Inflammatory macrophage treated with lipopolysaccharide for 1 hour (primary cell): ENCODE data around the gene CACNG7.
"Not testable (repeated sequence)": the region's sequence is repeated elsewhere in the genome, so short reads cannot be mapped to it uniquely, and the experiment has no call there.

Source experiments
- DNase-seq, 2 donors: peaks; one replicate each; pipeline ENCODE4 v3.0.0-alpha.2; 2020 to 2022

CACNG7 gene

GRCh38 chr19:53908935-53909415 is at the start of gene CACNG7:
Gene CACNG7 (plus strand): TSS chr19:53909278. CDS start chr19:53912832, 3,554 bp downstream.
- no peak for DNase-seq

DNA sequence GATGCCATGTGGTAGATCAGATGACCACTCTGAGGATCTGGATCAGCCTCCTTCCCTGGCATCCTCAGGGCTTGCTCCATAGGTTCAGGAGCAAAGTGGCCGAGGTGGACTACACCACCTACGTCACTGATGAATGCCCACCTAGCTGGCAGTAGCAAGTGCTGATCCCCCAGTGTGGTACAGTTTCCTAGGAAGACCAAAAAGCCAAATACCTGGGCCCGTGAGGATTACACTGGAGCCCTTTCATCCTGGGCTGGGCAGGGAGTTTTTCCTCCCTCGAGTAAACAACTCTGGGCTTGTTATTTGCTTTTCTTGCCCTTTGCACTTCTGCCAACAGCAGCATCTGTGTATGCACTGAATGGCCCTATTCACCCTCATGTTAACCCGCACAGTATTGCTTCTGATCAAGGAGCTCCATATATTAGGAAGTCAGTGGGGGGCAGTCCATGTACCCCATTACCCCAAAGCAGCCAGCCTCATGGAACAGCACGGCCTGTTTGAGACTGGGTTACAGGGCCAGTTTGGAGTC is 44.7 kb upstream of the CACNG7 start:
- no peak for DNase-seq

DNA sequence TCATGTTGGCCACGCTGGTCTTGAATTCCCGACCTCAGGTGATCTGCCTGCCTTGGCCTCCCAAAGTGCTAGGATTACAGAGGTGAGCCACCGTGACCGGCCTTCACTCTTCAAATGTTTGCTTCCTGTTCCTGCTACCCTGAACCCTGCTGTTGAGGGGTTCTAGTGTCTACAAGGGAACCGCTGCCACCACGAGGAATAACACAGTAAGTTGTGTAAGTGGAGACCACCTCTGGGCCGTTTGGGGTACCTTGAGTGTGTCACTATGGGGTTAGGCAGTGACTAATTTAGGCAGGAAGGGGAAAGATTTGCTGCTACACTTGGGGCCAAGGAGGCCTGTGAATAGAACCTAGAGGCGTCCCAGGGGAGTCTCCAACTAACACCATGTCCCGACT is 43.6 kb upstream of the CACNG7 start:
- DNase-seq = no peak

- peak; percentile 42 to 52 for DNase-seq
Measured at GRCh38 chr19:53865918-53866864, 42.9 kb upstream of the CACNG7 start.

- DNase-seq = no peak
Measured at GRCh38 chr19:53866865-53867224, 42.2 kb upstream of the CACNG7 start.

DNA sequence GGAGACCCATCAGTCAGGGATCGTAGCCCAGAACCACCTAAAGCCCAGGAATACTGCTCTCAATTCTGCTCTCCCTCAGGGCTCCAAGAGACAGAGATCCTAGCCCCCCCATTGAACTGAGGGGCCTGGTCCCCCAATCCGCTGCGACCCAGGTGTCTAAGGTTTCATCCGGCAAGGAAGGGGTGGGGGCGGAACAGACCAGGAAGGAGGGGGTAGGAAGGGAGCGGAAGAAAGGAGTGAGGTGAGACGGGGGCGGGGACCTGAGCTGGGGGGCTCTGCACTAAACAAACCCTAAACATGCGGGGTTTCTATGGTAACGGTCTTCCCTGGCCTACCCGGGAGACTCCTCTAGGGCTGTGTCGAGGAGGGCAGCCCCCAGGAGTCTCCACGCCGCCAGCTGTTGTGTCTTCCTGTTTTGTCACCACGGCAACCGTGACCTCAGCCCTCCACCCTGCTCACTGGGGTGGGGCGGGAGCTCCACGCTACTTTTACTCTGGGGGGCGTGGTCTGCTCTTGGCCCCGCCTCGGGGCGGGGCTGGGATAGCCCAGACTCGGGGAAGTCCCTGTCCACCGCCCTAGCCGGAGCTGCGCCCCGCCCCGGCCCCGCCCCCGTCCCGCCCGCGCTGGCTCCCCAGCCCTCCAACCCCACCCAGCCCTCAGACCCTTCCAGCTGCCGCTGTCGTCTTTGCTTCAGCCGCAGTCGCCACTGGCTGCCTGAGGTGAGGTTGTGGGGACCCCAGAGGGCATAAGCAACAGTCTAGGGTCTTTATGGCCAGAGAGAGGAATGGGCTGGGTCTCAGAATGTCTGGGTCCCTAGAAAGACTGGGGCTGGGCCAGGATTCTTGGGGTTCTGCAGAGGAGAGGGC is 41.6 kb upstream of the CACNG7 start, which contains the start of gene MYADM:
Gene MYADM (plus strand): TSS at position 659 of the 866 bp plus-strand sequence. CDS start 5,647 bp downstream, outside the sequence.
- DNase-seq = peak; percentile 97 to 100

DNA sequence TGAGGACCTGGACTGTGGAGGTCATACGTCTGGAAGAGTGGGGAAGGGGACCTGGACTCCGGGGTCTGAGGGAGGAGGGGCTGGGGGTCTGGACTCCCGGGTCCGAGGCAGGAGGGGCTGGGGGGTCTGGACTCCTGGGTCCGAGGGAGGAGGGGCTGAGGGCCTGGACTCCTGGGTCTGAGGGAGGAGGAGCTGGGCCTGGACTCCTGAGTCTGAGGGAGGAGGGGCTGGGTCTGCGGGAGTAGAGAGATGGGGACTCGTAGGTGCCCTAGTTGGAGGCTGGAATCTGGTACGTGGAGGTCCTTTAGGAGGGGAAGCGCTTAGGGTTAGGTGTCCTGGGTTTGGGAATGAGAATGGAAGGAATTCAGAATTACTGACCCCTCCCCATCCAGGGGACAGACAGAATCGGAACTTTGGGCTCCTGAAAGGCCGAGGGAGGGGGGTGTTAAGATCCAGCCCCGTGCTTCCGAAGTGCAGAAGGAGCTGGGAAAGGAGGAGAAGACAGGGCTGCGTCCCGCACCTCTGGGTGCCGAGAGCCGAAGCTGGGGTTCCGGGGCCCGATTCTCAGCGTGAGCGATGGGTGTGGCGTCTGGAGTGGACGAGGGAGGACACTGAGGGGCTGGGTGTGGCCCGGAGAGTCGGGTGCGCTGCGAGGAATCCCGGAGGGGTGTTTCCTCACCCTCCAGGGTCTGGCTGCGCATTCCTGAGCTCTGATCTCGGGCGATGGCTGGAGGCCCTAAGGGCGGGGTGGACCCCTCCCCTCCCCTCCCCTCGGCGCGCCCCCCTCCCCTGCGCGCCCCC is 40.8 kb upstream of the CACNG7 start:
- DNase-seq = peak; percentile 80 to 81

GRCh38 chr19:53868892-53869804 is 39.9 kb upstream of the CACNG7 start:
- peak; percentile 89 to 97 for DNase-seq

DNA sequence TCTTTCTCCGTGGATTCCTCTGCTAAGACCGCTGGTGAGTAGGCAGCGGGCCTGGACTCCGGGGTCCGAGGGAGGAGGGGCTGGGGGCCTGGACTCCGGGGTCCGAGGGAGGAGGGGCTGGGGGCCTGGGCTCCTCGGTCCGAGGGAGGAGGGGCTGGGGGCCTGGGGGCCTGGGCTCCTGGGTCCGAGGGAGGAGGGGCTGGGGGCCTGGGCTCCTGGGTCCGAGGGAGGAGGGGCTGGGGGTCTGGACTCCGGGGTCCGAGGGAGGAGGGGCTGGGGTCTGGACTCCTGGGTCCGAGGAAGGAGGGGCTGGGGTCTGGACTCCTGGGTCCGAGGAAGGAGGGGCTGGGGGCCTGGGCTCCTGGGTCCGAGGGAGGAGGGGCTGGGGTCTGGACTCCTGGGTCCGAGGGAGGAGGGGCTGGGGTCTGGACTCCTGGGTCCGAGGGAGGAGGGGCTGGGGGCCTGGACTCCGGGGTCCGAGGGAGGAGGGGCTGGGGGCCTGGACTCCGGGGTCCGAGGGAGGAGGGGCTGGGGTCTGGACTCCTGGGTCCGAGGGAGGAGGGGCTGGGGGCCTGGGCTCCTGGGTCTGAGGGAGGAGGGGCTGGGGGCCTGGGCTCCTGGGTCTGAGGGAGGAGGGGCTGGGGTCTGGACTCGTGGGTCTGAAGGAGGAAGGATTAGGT is 39.1 kb upstream of the CACNG7 start:
- DNase-seq = not testable (repeated sequence)

- peak; percentile 68 to 75 for DNase-seq
Measured at GRCh38 chr19:53870485-53870844, 38.6 kb upstream of the CACNG7 start.

GRCh38 chr19:53871454-53871853 is 37.6 kb upstream of the CACNG7 start:
- peak; percentile 70 to 74 for DNase-seq

DNA sequence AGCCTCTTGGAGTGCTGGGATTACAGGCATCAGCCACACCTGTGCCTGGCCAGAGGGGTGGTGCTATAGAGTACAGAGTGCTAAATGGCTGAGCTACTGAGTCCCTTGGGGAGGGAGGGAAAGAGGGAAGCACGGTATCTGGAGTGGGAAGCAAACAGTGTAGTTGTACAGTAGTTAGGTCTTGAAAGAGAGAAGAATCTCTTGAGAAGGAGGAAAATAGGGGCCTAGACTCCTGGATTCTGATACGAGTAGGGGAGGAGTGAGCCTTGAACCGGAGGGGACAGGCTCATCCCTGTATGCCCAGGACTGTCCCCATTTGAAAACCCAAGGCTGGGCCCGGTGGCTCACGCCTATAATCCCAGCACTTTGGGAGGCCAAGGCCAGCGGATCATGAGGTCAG is 36.3 kb upstream of the CACNG7 start:
- no peak for DNase-seq

- no peak for DNase-seq
Measured at GRCh38 chr19:53873773-53874605, 35.1 kb upstream of the CACNG7 start.

GRCh38 chr19:53874606-53874990 is 34.5 kb upstream of the CACNG7 start:
- no peak for DNase-seq

- peak; percentile 54 to 61 for DNase-seq
Measured at GRCh38 chr19:53875602-53876325, 33.3 kb upstream of the CACNG7 start.

GRCh38 chr19:53876651-53877224 is 32.3 kb upstream of the CACNG7 start:
- DNase-seq = no peak

GRCh38 chr19:53877361-53877766 is 31.7 kb upstream of the CACNG7 start:
- no peak for DNase-seq

DNA sequence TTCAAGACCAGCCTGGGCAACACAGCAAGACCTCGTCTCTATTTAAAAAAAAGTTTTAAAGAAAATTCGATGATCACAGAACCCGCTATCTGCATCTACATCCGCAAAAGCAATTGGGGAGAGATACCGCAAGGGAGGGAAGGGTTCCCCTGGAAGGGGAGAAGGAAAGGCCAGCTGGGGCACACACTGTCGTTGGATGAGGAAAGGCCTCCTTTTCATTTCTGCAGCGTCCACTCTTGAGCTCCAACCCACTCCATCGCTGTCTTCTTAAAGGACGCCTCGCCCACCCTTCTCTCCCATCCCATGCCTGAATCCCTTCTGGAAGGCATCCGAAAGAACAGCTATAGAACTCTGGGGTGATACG is 30.3 kb upstream of the CACNG7 start:
- DNase-seq = no peak
